PC-9 (cell line): Measurements from ENCODE around the gene LMX1A. TPM values are rescaled to one million over a fixed set of nuclear protein-coding genes. Genes with fewer than 3 reads are reported as not detected.

Experiments used
- BruUV-seq: library from RNA; stranded (reverse); fragments of 400-500 nt; replicated peaks from 2 replicates; lab custom pipeline; 2021; lab: Mats Ljungman, UMichigan
- CTCF ChIA-PET: fragments of 300-600 bp; sonication (Branson Sonifier 250); formaldehyde crosslinking; loops from one replicate; lab custom pipeline; 2022; ENCODE audit warnings: antibody characterized with exemption; lab: Charles Lee
- POLR2A ChIA-PET: fragments of 300-600 bp; sonication (Branson Sonifier 250); formaldehyde crosslinking; loops from one replicate; lab custom pipeline; 2022; ENCODE audit warnings: antibody characterized with exemption; ENCODE audit not compliant: unreplicated experiment; lab: Charles Lee
- DNase-seq, 2 experiments: peaks; one replicate each; pipeline versions ENCODE4 v3.0.0 to v3.0.0-alpha.2; 2015 to 2022; ENCODE audit warnings: mixed read lengths in 1 of 2
- H2AFZ ChIP-seq: fragments of 200-600 bp; sonication (generic); 2 replicates; pipeline ENCODE4 v1.8.1; 2017; ENCODE audit warnings: antibody characterized with exemption
- H3F3A ChIP-seq: fragments of 200-600 bp; sonication (generic); 2 replicates; pipeline ENCODE4 v1.8.1; 2017; ENCODE audit warnings: antibody characterized with exemption, mild to moderate bottlenecking, low read depth; ENCODE audit not compliant: insufficient read depth
- H3K27ac ChIP-seq: fragments of 200-600 bp; sonication (generic); 2 replicates; pipeline ENCODE4 v1.6.1; 2016; ENCODE audit warnings: mixed run types
- H3K27me3 ChIP-seq: fragments of 200-600 bp; sonication (generic); 2 replicates; pipeline ENCODE4 v1.6.1; 2016; ENCODE audit warnings: low read depth, mixed run types; ENCODE audit not compliant: insufficient read depth
- H3K36me3 ChIP-seq: fragments of 200-600 bp; sonication (generic); 2 replicates; pipeline ENCODE4 v1.6.1; 2016; ENCODE audit warnings: low read depth, mixed run types
- H3K4me1 ChIP-seq: fragments of 200-600 bp; sonication (generic); replicated peaks from 2 replicates; pipeline ENCODE4 v1.6.1; 2016; ENCODE audit warnings: mixed run types; ENCODE audit not compliant: insufficient read depth
- H3K4me2 ChIP-seq: fragments of 200-600 bp; sonication (generic); 2 replicates; pipeline ENCODE4 v1.6.1; 2017; ENCODE audit warnings: mixed run types
- H3K4me3 ChIP-seq: fragments of 200-600 bp; sonication (generic); 2 replicates; pipeline ENCODE4 v1.6.1; 2016; ENCODE audit warnings: mixed run types
- H3K79me2 ChIP-seq: fragments of 200-600 bp; sonication (generic); 2 replicates; pipeline ENCODE4 v1.6.1; 2017; ENCODE audit warnings: low read depth, mixed run types
- H3K9me2 ChIP-seq: fragments of 200-600 bp; sonication (generic); 2 replicates; pipeline ENCODE4 v1.8.1; 2017; ENCODE audit warnings: mild to moderate bottlenecking; ENCODE audit not compliant: insufficient read depth
- H3K9me3 ChIP-seq: fragments of 200-600 bp; sonication (generic); 2 replicates; pipeline ENCODE4 v1.8.1; 2016; ENCODE audit warnings: low read depth; ENCODE audit not compliant: insufficient read depth
- H4K20me1 ChIP-seq: fragments of 200-600 bp; sonication (generic); 2 replicates; pipeline ENCODE4 v1.8.1; 2017; ENCODE audit not compliant: insufficient read depth
- CTCF ChIP-seq: fragments of 200-600 bp; sonication (generic); conservative IDR thresholded peaks from 2 replicates; pipeline ENCODE4 v1.6.1; 2017; ENCODE audit warnings: mixed run types, antibody characterized with exemption, mild to moderate bottlenecking, moderate library complexity
- EZH2 ChIP-seq: fragments of 200-600 bp; sonication (generic); IDR thresholded peaks from 2 replicates; pipeline ENCODE4 v1.8.0; 2017; ENCODE audit warnings: antibody characterized with exemption, low read depth
- intact Hi-C: fragments of 100-400 bp; cut with micrococcal nuclease; formaldehyde crosslinking; loops from one replicate; pipeline ENCODE4 v1.10.0; 2022; ENCODE audit not compliant: unreplicated experiment
- total RNA-seq: library from RNA; stranded (reverse); gene quantifications from 2 replicates; pipeline ENCODE4 v1.2.3, GENCODE V29; 2021

Gene LMX1A
- total RNA-seq, 1 experiment from 2014 or later: not detected

GRCh38 chr1:165235777-165236291 is 120.7 kb downstream of the LMX1A start:
- Histone ChIP-seq H3K79me2 (no peaks in the 10 kb centered on the region), H3K9me3 (no peaks in the 10 kb centered on the region), H3K27me3 (no peaks in the 10 kb centered on the region), H3F3A (no peaks in the 10 kb centered on the region), H3K27ac (no peak overlapping the region), H3K4me2 (no peak overlapping the region), H2AFZ (no peak overlapping the region), H3K4me1 (peaks cover 17% of the 10 kb centered on the region), H3K36me3 (no peaks in the 10 kb centered on the region), H3K4me3 (no peak overlapping the region), H3K9me2 (no peaks in the 10 kb centered on the region), H4K20me1 (no peaks in the 10 kb centered on the region)
- no TSS peak for BruUV-seq
- POLR2A ChIA-PET: no interaction called here
- no peak for DNase-seq
- CTCF ChIA-PET: no interaction called here
- intact Hi-C loops: no loop called here
- TF ChIP-seq CTCF: no peak
- no peak for TF ChIP-seq EZH2

- intact Hi-C loops: no loop called here
- no peak for DNase-seq
- Histone ChIP-seq H3K4me3 (no peak overlapping the region), H4K20me1 (no peaks in the 10 kb centered on the region), H3K9me2 (no peaks in the 10 kb centered on the region), H3K4me2 (no peak overlapping the region), H3K27ac (no peak overlapping the region), H3K79me2 (no peaks in the 10 kb centered on the region), H3K9me3 (no peaks in the 10 kb centered on the region), H3F3A (no peaks in the 10 kb centered on the region), H3K4me1 (peaks cover 17% of the 10 kb centered on the region), H2AFZ (no peak overlapping the region), H3K27me3 (no peaks in the 10 kb centered on the region), H3K36me3 (no peaks in the 10 kb centered on the region)
- no TSS peak for BruUV-seq
- ChIA-PET POLR2A (no interaction called here), CTCF (no interaction called here)
- TF ChIP-seq CTCF: no peak
- no peak for TF ChIP-seq EZH2
Observed at GRCh38 chr1:165235155-165235776, 121.2 kb downstream of the LMX1A start.

GRCh38 chr1:165234149-165234548 is 122.4 kb downstream of the LMX1A start:
- H3K36me3 ChIP-seq: no peaks in the 10 kb centered on the region
- BruUV-seq: no TSS peak
- H3K27me3 ChIP-seq: no peaks in the 10 kb centered on the region
- no peaks in the 10 kb centered on the region for H4K20me1 ChIP-seq
- no peaks in the 10 kb centered on the region for H3F3A ChIP-seq
- H3K9me3 ChIP-seq: no peaks in the 10 kb centered on the region
- CTCF ChIA-PET: no interaction called here
- peak overlapping the region; percentile 53 for H3K4me2 ChIP-seq
- intact Hi-C loops: no loop called here
- H2AFZ ChIP-seq: 0 out of 2 replicates have a peak overlapping the region, but pooled peaks have one; percentile 3
- no peaks in the 10 kb centered on the region for H3K9me2 ChIP-seq
- 0 out of 2 replicates have a peak overlapping the region, but pooled peaks have one; percentile 37 for H3K27ac ChIP-seq
- TF ChIP-seq CTCF (no peak), EZH2 (no peak)
- peaks cover 23% of the 10 kb centered on the region for H3K4me1 ChIP-seq
- peak in 1 of 2 experiments; percentile 76 for DNase-seq
- H3K4me3 ChIP-seq: no peak overlapping the region
- no peaks in the 10 kb centered on the region for H3K79me2 ChIP-seq
- POLR2A ChIA-PET: no interaction called here
